Sigmoid colon (tissue), 7 donors: ENCODE results near the gene EEF2. TPM values are rescaled to one million over a fixed set of nuclear protein-coding genes. Genes with fewer than 3 reads are reported as not detected.

Source experiments
- DNase-seq: peaks from one replicate; pipeline ENCODE4 v3.0.0-alpha.2; 2019
- H3K27ac ChIP-seq, 4 donors: fragments of 200-600 bp; sonication (generic); one replicate each; pipeline ENCODE4 v1.5.1; 2016 to 2019; ENCODE audit warnings: mild to moderate bottlenecking in 1 of 4
- H3K27me3 ChIP-seq, 3 donors: fragments of 200-600 bp; sonication (generic); one replicate each; pipeline ENCODE4 v1.5.1; 2019; ENCODE audit warnings: mild to moderate bottlenecking in 1 of 3
- H3K36me3 ChIP-seq, 4 donors: fragments of 200-600 bp; sonication (generic); one replicate each; pipeline ENCODE4 v1.5.1; 2016 to 2019
- H3K4me1 ChIP-seq, 4 donors: fragments of 200-600 bp; sonication (generic); one replicate each; pipeline ENCODE4 v1.5.1; 2017 to 2019
- H3K4me3 ChIP-seq, 4 donors: fragments of 200-600 bp; sonication (generic); one replicate each; pipeline ENCODE4 v1.5.1; 2017 to 2019; ENCODE audit warnings: mild to moderate bottlenecking in 2 of 4, moderate library complexity in 1 of 4
- H3K9me3 ChIP-seq, 4 donors: fragments of 200-600 bp in 3 of 4; sonication (generic) in 3 of 4; one replicate each; pipeline versions ENCODE4 v1.5.1 to v1.6.1; 2013 to 2019
- EP300 ChIP-seq, 4 donors: sonication (generic); formaldehyde crosslinking; IDR thresholded peaks; one replicate each; pipeline ENCODE4 v1.6.1; 2017; ENCODE audit warnings: antibody characterized with exemption in 4 of 4
- POLR2A ChIP-seq, 2 donors: fragments of 450-650 bp; IDR thresholded peaks; one replicate each; pipeline ENCODE4 v1.6.1; 2016; ENCODE audit warnings: antibody characterized with exemption in 2 of 2, mild to moderate bottlenecking in 2 of 2, moderate library complexity in 2 of 2
- POLR2AphosphoS5 ChIP-seq, 4 donors: sonication (generic); formaldehyde crosslinking; IDR thresholded peaks; one replicate each; pipeline ENCODE4 v1.6.1; 2017; ENCODE audit warnings: antibody characterized with exemption in 4 of 4
- WGBS, 2 donors: extraction: QIAGEN DNeasy Blood & Tissue Kit; methylation state at CpG; one replicate each; pipeline ENCODE4 v1.1.7; 2013; 5-methylcytosine and 5-hydroxymethylcytosine counted together
- intact Hi-C: fragments of 100-400 bp; cut with DNase I; formaldehyde crosslinking; loops from one replicate; pipeline ENCODE4 v1.15.1; 2023
- polyA plus RNA-seq, 3 donors: library from polyadenylated mRNA; stranded (reverse); fragments of 200-250 nt; gene quantifications; one replicate each; pipeline ENCODE4 v1.2.3, GENCODE V29; 2013
- total RNA-seq, 4 donors: library from RNA; depleted of rRNA; stranded (reverse); fragments of >200 nt; gene quantifications; one replicate each; pipeline ENCODE4 v1.1.0, GENCODE V29; 2016
- TF ChIP-seq, protein P1 (sequence below), 4 experiments: fragments of 450-650 bp in 3 of 4; fragments of 200-600 bp in 1 of 4; IDR thresholded peaks; one replicate each; pipeline ENCODE4 v1.5.1; 2016 to 2019; ENCODE audit warnings: antibody characterized with exemption in 4 of 4, mild to moderate bottlenecking in 3 of 4, moderate library complexity in 2 of 4
- donor health status: healthy with polysubstance abuse.
- donor health status: Bipolar disorder and iron deficiency.
- donor health status: healthy.

Gene EEF2
- total and polyA plus RNA-seq, 7 donors = 906 to 2,448 (median 1,842) TPM

DNA sequence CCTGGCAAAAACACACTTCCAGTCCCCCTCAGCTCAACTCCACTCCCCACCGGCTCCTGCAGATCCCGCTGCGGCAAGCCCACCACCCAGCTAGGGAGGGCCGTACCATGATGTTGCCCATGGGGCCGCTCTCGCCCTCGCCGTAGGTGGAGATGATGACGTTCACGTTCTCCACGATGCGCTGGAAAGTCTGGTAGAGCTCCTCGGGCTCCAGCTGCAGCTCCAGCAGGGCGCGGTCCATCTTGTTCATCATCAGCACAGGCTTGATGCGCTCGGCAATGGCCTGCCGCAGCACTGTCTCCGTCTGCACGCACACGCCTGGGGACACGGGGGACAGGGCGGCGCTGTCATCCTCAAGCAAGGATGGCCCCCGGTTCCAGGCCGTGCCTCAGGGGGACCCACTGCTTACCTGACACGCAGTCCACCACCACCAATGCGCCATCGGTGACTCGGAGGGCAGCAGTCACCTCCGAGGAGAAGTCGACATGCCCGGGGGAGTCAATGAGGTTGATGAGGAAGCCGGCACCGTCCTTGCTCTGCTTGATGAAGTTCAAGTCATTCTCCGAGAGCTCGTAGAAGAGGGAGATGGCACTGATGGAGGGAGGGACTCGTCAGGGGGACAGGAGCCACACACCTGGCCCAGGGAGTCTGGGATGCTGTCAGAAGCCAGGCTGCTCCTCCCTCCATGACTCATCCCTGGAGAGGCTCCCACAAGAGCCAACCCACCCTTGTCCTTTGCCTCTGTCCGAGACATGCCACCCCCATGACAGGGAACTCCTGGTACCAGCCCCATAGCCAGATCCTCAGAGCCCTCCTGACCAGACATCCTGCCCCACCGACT lies 2.3 kb downstream of the EEF2 start:
- no peaks in the 10 kb centered on the region for H3K27me3 ChIP-seq
- H3K27ac ChIP-seq = peak overlapping the region; percentile 92 to 96 (median 94)
- TF ChIP-seq, protein P1, sequence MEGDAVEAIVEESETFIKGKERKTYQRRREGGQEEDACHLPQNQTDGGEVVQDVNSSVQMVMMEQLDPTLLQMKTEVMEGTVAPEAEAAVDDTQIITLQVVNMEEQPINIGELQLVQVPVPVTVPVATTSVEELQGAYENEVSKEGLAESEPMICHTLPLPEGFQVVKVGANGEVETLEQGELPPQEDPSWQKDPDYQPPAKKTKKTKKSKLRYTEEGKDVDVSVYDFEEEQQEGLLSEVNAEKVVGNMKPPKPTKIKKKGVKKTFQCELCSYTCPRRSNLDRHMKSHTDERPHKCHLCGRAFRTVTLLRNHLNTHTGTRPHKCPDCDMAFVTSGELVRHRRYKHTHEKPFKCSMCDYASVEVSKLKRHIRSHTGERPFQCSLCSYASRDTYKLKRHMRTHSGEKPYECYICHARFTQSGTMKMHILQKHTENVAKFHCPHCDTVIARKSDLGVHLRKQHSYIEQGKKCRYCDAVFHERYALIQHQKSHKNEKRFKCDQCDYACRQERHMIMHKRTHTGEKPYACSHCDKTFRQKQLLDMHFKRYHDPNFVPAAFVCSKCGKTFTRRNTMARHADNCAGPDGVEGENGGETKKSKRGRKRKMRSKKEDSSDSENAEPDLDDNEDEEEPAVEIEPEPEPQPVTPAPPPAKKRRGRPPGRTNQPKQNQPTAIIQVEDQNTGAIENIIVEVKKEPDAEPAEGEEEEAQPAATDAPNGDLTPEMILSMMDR (IDR thresholded peaks at IDR 0.05) = no peak
- TF ChIP-seq POLR2AphosphoS5 (IDR thresholded peaks at IDR 0.05) (no peak), EP300 (IDR thresholded peaks at IDR 0.05) (no peak), POLR2A (IDR thresholded peaks at IDR 0.05) (no peak)
- peak; percentile 70 for DNase-seq
- peak overlapping the region in 1 of 4 donors; percentile 84 for H3K4me3 ChIP-seq
- H3K36me3 ChIP-seq = peaks cover 59 to 65% (median 63%) of the 10 kb centered on the region in 4 donors
- intact Hi-C loops = loop anchor here (10.0 kb wide), 1 partner anchor 532 kb away; the partner anchor contains the start of gene PLIN4
- no peaks in the 10 kb centered on the region for H3K9me3 ChIP-seq
- 87 to 89% methylated on average over 40 of the region's 40 CpGs for WGBS, 2 donors
- H3K4me1 ChIP-seq = peaks cover 0 to 57% (median 49%) of the 10 kb centered on the region in 4 donors

DNA sequence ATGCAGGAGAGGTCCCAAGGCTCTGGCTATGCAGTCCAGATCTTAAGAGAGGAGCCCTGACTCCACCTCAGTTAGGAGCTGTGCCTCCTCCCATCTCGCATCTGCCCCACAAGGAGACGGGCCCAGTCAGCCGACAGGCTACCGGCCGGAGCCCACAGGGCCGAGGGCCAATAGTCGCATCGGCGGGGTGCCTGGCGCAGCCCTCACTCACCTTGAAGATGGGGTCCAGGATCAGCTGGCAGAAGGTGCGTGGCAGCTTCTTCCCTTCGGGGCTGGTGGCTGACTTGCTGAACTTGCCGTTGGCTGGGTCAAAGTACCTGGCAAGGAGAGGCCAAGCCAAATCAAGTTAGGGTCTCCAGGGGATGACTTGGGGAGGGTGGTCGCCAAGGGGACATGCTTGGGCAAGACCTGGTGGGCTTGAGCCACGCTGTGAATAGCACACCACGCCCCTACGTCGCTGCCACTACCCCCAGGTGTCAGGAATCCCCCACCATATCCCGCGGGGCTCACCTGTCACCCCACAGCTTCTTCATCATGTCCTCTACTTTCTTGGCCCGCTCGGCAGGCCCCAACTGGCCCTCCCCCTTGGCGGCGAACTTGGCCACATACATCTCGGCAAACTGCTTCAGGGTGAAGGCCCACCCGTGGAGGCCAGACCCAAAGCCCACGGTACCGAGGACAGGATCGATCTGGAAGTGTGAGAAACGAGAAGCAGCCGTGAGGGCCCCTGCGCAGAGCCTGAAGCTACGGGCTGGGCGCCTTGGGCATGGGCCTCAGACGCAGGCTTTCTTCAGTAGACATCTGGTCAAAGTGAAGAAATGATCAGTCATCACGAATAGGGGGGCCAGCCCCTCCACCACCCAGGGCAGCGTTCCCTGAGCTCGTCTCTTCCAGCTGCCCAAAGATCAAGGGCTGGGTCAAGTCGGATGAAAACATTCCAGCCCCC lies 3.3 kb downstream of the EEF2 start:
- DNase-seq = peak; percentile 63
- Histone ChIP-seq H3K9me3 (no peaks in the 10 kb centered on the region), H3K4me3 (no peak overlapping the region), H3K27ac (peak overlapping the region; percentile 92 to 96 (median 94)), H3K36me3 (peaks cover 68 to 74% (median 72%) of the 10 kb centered on the region in 4 donors), H3K4me1 (peaks cover 0 to 58% (median 42%) of the 10 kb centered on the region in 4 donors), H3K27me3 (no peaks in the 10 kb centered on the region)
- TF ChIP-seq EP300 (IDR thresholded peaks at IDR 0.05) = no peak
- no peak for TF ChIP-seq POLR2A (IDR thresholded peaks at IDR 0.05)
- TF ChIP-seq, protein P1 (IDR thresholded peaks at IDR 0.05) = no peak
- no peak for TF ChIP-seq POLR2AphosphoS5 (IDR thresholded peaks at IDR 0.05)
- WGBS, 2 donors = 91% methylated on average over 39 of the region's 39 CpGs
- intact Hi-C loops = loop anchor here (10.0 kb wide), 1 partner anchor 533 kb away; the partner anchor contains the start of gene PLIN4

DNA sequence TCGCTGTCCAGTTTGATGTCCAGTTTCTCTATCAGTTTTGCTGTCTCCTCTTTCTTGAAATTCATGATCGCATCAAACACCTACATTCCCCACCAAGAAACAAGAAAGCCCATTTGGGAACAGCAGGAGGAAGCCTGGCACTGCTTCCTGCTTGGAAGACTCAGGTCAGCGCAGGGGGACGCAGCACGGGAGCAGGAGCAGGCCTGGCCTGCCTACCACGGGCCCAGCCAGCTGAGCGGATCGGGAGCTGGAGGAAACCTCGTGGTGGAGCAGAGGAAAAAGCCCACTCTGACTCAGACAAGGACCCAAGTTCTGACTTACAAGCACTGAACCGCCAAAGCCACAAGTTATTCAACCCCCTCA lies 3.9 kb downstream of the EEF2 start:
- Histone ChIP-seq H3K4me3 (no peak overlapping the region), H3K27me3 (no peaks in the 10 kb centered on the region), H3K27ac (peak overlapping the region in 2 of 4 donors; percentile 6 to 96), H3K36me3 (peaks cover 74 to 81% (median 79%) of the 10 kb centered on the region in 4 donors), H3K4me1 (peaks cover 0 to 54% (median 36%) of the 10 kb centered on the region in 4 donors), H3K9me3 (no peaks in the 10 kb centered on the region)
- WGBS, 2 donors = 90 to 94% methylated on average over 10 of the region's 10 CpGs
- DNase-seq = no peak
- intact Hi-C loops = loop anchor here (10.0 kb wide), 1 partner anchor 533 kb away; the partner anchor contains the start of gene PLIN4
- no peak for TF ChIP-seq EP300 (IDR thresholded peaks at IDR 0.05)
- no peak for TF ChIP-seq POLR2AphosphoS5 (IDR thresholded peaks at IDR 0.05)
- TF ChIP-seq, protein P1 (IDR thresholded peaks at IDR 0.05) = no peak
- no peak for TF ChIP-seq POLR2A (IDR thresholded peaks at IDR 0.05)

DNA sequence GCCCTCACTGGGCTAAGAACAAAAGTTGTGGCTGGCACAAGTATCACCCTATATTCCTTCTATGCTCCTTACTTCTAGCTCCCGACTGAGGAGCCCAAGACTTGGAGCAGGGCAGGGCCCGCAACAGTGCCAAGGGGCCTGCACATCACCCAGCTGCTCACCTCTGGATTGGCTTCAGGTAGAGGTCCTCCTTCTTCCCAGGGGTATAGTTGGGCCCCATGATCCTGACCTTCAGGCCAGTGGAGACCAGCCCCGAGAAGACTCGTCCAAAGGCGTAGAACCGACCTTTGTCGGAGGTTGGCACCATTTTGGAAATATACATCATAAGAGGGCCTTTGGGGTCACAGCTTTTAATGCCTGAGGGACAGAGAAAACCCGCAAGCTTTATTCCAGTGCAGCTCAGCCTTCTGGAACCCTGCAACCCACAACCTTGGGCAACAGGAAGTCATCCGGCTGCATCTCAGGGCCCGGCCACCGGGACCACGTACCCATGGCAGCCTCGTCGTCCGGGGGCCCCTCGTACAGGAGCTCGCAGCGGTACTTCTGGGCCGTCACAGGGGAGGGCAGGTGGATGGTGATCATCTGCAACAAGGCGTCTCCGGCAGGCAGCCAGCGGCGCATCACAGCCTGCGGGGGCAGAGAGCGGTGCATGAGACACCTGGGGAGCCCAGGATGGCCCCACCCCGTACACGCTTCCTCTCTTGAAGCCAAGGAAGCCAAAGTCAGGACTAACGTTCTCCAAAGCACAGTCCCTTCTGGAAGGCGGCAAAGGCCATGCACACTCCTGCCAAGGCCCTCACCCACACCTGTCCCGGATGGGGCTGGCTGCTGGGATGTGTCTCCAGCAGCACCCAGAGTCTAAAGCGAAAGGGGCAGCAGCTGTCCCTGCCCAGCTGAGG lies 4.7 kb downstream of the EEF2 start:
- Histone ChIP-seq H3K4me3 (no peak overlapping the region), H3K4me1 (peaks cover 0 to 46% (median 28%) of the 10 kb centered on the region in 4 donors), H3K36me3 (peaks cover 82 to 88% (median 85%) of the 10 kb centered on the region in 4 donors), H3K27me3 (no peaks in the 10 kb centered on the region), H3K9me3 (no peaks in the 10 kb centered on the region), H3K27ac (peak overlapping the region in 1 of 4 donors; percentile 6)
- intact Hi-C loops = loop anchor here (10.0 kb wide), 1 partner anchor 534 kb away; the partner anchor contains the start of gene PLIN4
- peak; percentile 64 for DNase-seq
- no peak for TF ChIP-seq EP300 (IDR thresholded peaks at IDR 0.05)
- no peak for TF ChIP-seq POLR2A (IDR thresholded peaks at IDR 0.05)
- TF ChIP-seq, protein P1 (IDR thresholded peaks at IDR 0.05) = no peak
- no peak for TF ChIP-seq POLR2AphosphoS5 (IDR thresholded peaks at IDR 0.05)
- 91 to 92% methylated on average over 31 of the region's 31 CpGs for WGBS, 2 donors
